GM23248 (cell line): ENCODE results near the gene MAML3. TPM values are rescaled to one million over a fixed set of nuclear protein-coding genes. Genes with fewer than 3 reads are reported as not detected.

Experiments
- DNase-seq: peaks from one replicate; pipeline ENCODE4 v3.0.0-alpha.2; 2015
- H2AFZ ChIP-seq: fragments of 200-600 bp; sonication (generic); 2 replicates; pipeline ENCODE4 v1.6.1; 2016; ENCODE audit warnings: antibody characterized with exemption
- H3F3A ChIP-seq: fragments of 200-600 bp; sonication (generic); 2 replicates; pipeline ENCODE4 v1.6.1; 2016; ENCODE audit warnings: mild to moderate bottlenecking, antibody characterized with exemption, mixed run types; ENCODE audit not compliant: insufficient read depth
- H3K27ac ChIP-seq: fragments of 200-600 bp; sonication (generic); 2 replicates; pipeline ENCODE4 v1.5.1; 2016; ENCODE audit warnings: mild to moderate bottlenecking
- H3K27me3 ChIP-seq: fragments of 200-600 bp; sonication (generic); replicated peaks from 2 replicates; pipeline ENCODE4 v1.6.1; 2016; ENCODE audit warnings: mild to moderate bottlenecking; ENCODE audit not compliant: insufficient read depth
- H3K36me3 ChIP-seq: fragments of 200-600 bp; sonication (generic); 2 replicates; pipeline ENCODE4 v1.6.1; 2016; ENCODE audit warnings: low read depth, mild to moderate bottlenecking
- H3K4me1 ChIP-seq: fragments of 200-600 bp; sonication (generic); 2 replicates; pipeline ENCODE4 v1.6.1; 2016; ENCODE audit warnings: mild to moderate bottlenecking; ENCODE audit not compliant: insufficient read depth
- H3K4me2 ChIP-seq: fragments of 200-600 bp; sonication (generic); one replicate; pipeline ENCODE4 v1.6.1; 2016; ENCODE audit warnings: mild to moderate bottlenecking; ENCODE audit not compliant: unreplicated experiment
- H3K4me3 ChIP-seq: fragments of 200-600 bp; sonication (generic); 2 replicates; pipeline ENCODE4 v1.5.1; 2016; ENCODE audit warnings: mild to moderate bottlenecking
- H3K79me2 ChIP-seq: fragments of 200-600 bp; sonication (generic); 2 replicates; pipeline ENCODE4 v1.6.1; 2016; ENCODE audit warnings: mild to moderate bottlenecking; ENCODE audit not compliant: insufficient read depth
- H3K9ac ChIP-seq: fragments of 200-600 bp; sonication (generic); 2 replicates; pipeline ENCODE4 v1.6.1; 2016; ENCODE audit warnings: mild to moderate bottlenecking
- H3K9me2 ChIP-seq: fragments of 200-600 bp; sonication (generic); 2 replicates; pipeline ENCODE4 v1.6.1; 2016; ENCODE audit warnings: mixed run types, mild to moderate bottlenecking, moderate library complexity; ENCODE audit not compliant: insufficient read depth
- H3K9me3 ChIP-seq: fragments of 200-600 bp; sonication (generic); one replicate; pipeline ENCODE4 v1.6.1; 2017; ENCODE audit warnings: low read depth
- H4K20me1 ChIP-seq: fragments of 200-600 bp; sonication (generic); 2 replicates; pipeline ENCODE4 v1.6.0; 2016; ENCODE audit not compliant: insufficient read depth
- EZH2 ChIP-seq: fragments of 200-600 bp; sonication (generic); IDR thresholded peaks from 2 replicates; pipeline ENCODE4 v1.6.1; 2018; ENCODE audit warnings: antibody characterized with exemption, mild to moderate bottlenecking; ENCODE audit not compliant: insufficient read depth, poor library complexity, severe bottlenecking
- EZH2phosphoT487 ChIP-seq: fragments of 200-600 bp; sonication (generic); IDR thresholded peaks from 2 replicates; pipeline ENCODE4 v1.6.1; 2018; ENCODE audit warnings: antibody characterized with exemption, moderate library complexity, mild to moderate bottlenecking, low read depth; ENCODE audit not compliant: insufficient read depth
- WGBS, 2 experiments: methylation state at CpG; one replicate each; pipeline ENCODE4 v1.1.6; 2015 to 2017; ENCODE audit warnings: low lambda C conversion rate in 2 of 2, low coverage in 1 of 2; ENCODE audit errors: missing lambda C conversion rate in 2 of 2; 5-methylcytosine and 5-hydroxymethylcytosine counted together
- in situ Hi-C: fragments of 300-500 bp; cut with MboI; formaldehyde crosslinking; loops from 2 replicates; pipeline ENCODE4 v1.15.0; 2020
- polyA plus RNA-seq: library from polyadenylated mRNA; unstranded; fragments of >200 nt; fragmentation: Nextera tagmentation; extraction: Ambion mirVana; gene quantifications from 2 replicates; pipeline ENCODE4 v1.2.1, GENCODE V29; 2016
- total RNA-seq: library from RNA; depleted of rRNA; stranded (reverse); fragments of >200 nt; shearing (Covaris generic); gene quantifications from 2 replicates; pipeline ENCODE4 v1.2.3, GENCODE V29; 2014

The MAML3 gene
- total and polyA plus RNA-seq, 2 experiments from 2014 or later = 0.96 to 1.5 TPM

GRCh38 chr4:139890816-139891215 is 263.2 kb downstream of the MAML3 start:
- Histone ChIP-seq H3K4me3 (peak overlapping the region; percentile 46), H3K9ac (peak overlapping the region; percentile 33; the same call in 1 of the 2 replicates), H2AFZ (peak overlapping the region; percentile 44), H3F3A (peaks cover 13% of the 10 kb centered on the region), H4K20me1 (no peaks in the 10 kb centered on the region), H3K4me2 (peak overlapping the region; percentile 60), H3K27ac (peak overlapping the region; percentile 49), H3K36me3 (no peaks in the 10 kb centered on the region), H3K9me2 (no peaks in the 10 kb centered on the region), H3K27me3 (no peaks in the 10 kb centered on the region), H3K79me2 (no peaks in the 10 kb centered on the region), H3K4me1 (peaks cover 23% of the 10 kb centered on the region), H3K9me3 (no peaks in the 10 kb centered on the region)
- peak; percentile 85 for DNase-seq
- in situ Hi-C loops = no loop called here
- TF ChIP-seq EZH2phosphoT487 (no peak), EZH2 (no peak)
- WGBS, 2 experiments = 45 to 46% methylated on average over 8 of the region's 8 CpGs

GRCh38 chr4:139889901-139890300 is 264.1 kb downstream of the MAML3 start:
- H3K27ac ChIP-seq = no peak overlapping the region
- H3K79me2 ChIP-seq = no peaks in the 10 kb centered on the region
- H3K27me3 ChIP-seq = no peaks in the 10 kb centered on the region
- in situ Hi-C loops = no loop called here
- H3K4me3 ChIP-seq = no peak overlapping the region
- no peak overlapping the region for H2AFZ ChIP-seq
- no peaks in the 10 kb centered on the region for H4K20me1 ChIP-seq
- H3K36me3 ChIP-seq = no peaks in the 10 kb centered on the region
- H3K9ac ChIP-seq = no peak overlapping the region
- peaks cover 23% of the 10 kb centered on the region for H3K4me1 ChIP-seq
- no peaks in the 10 kb centered on the region for H3K9me2 ChIP-seq
- TF ChIP-seq EZH2 = no peak
- TF ChIP-seq EZH2phosphoT487 = no peak
- no peaks in the 10 kb centered on the region for H3K9me3 ChIP-seq
- 83 to 87% methylated on average over 6 of the region's 6 CpGs for WGBS, 2 experiments
- no peak for DNase-seq
- H3F3A ChIP-seq = peaks cover 13% of the 10 kb centered on the region
- no peak overlapping the region for H3K4me2 ChIP-seq

- Histone ChIP-seq H3K9ac (no peak overlapping the region), H3K4me3 (no peak overlapping the region), H3K4me2 (no peak overlapping the region), H4K20me1 (no peaks in the 10 kb centered on the region), H3K27ac (no peak overlapping the region), H3K9me3 (no peaks in the 10 kb centered on the region), H2AFZ (no peak overlapping the region), H3K9me2 (no peaks in the 10 kb centered on the region), H3K4me1 (peaks cover 23% of the 10 kb centered on the region), H3K27me3 (no peaks in the 10 kb centered on the region), H3F3A (peaks cover 13% of the 10 kb centered on the region), H3K36me3 (no peaks in the 10 kb centered on the region), H3K79me2 (no peaks in the 10 kb centered on the region)
- WGBS, 2 experiments = 80 to 82% methylated on average over 8 of the region's 8 CpGs
- in situ Hi-C loops = no loop called here
- TF ChIP-seq EZH2 = no peak
- no peak for TF ChIP-seq EZH2phosphoT487
- DNase-seq = no peak
Observed at GRCh38 chr4:139889264-139889663, 264.7 kb downstream of the MAML3 start.

- Histone ChIP-seq H3K9ac (no peak overlapping the region), H3K27ac (no peak overlapping the region), H3K4me1 (peaks cover 23% of the 10 kb centered on the region), H3K9me3 (no peaks in the 10 kb centered on the region), H2AFZ (no peak overlapping the region), H3K79me2 (no peaks in the 10 kb centered on the region), H3K27me3 (no peaks in the 10 kb centered on the region), H3K9me2 (no peaks in the 10 kb centered on the region), H3K36me3 (no peaks in the 10 kb centered on the region), H3K4me3 (no peak overlapping the region), H3K4me2 (no peak overlapping the region), H4K20me1 (no peaks in the 10 kb centered on the region), H3F3A (peaks cover 13% of the 10 kb centered on the region)
- WGBS, 2 experiments = 96% methylated on average over 6 of the region's 6 CpGs
- no peak for DNase-seq
- TF ChIP-seq EZH2 = no peak
- no peak for TF ChIP-seq EZH2phosphoT487
- in situ Hi-C loops = no loop called here
Observed at GRCh38 chr4:139887962-139888735, 265.8 kb downstream of the MAML3 start.
